ENCODE measurements around the gene CTIF.

Gene CTIF

GRCh38 chr18:48782381-48782861 lies 243.6 kb downstream of the CTIF start:
- DNase-seq: peak in 22 of 56 donors; percentile 11 to 66 (median 35)

DNA sequence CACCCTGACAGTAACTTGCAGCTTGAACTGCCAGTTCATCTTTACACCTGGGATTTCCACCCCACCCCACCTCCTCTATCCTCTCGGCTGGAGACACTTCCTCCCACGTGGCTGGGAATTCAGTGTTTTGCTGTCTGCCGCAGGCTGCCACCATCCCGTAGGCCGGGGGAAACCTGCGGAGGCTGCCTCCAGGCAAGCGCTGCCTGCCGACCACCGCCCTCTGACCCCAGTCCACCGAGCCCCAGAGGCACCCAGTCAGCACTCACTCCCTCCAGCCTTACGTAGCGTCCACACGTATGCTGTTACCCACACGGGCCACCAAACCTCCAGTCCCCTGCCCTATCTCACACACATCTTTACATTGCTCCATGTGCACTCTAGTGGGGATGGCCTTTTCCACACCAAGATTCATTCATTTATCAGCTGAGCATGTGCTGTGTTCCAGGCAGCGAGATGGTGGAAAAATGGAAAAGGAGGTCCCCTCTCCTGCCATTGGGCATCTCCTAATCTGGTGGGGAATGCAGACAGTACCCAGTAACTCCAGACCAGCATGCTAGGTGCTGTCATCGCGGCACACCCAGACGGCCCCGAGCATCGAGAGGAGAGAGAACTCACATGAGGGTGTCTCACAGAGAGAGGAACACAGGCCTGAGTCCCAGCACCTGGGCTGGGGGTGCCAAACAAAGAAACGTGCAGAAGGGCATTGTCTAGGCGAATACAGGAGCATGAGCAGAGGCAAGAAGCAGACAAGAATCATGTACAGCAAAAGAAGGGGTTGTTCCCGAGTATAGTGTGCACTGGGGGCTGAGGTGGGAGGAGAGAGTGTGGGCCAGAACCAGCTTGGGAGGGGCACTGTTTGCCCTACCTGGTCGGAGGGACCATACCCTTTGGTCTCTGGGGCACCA lies 245.0 kb downstream of the CTIF start:
- DNase-seq: peak in 1 of 56 donors; percentile 22

GRCh38 chr18:48784656-48785055 lies 245.8 kb downstream of the CTIF start:
- DNase-seq: no peak

GRCh38 chr18:48785091-48785614 lies 246.3 kb downstream of the CTIF start:
- DNase-seq: peak in 3 of 56 donors; percentile 22 to 48 (median 29)

DNA sequence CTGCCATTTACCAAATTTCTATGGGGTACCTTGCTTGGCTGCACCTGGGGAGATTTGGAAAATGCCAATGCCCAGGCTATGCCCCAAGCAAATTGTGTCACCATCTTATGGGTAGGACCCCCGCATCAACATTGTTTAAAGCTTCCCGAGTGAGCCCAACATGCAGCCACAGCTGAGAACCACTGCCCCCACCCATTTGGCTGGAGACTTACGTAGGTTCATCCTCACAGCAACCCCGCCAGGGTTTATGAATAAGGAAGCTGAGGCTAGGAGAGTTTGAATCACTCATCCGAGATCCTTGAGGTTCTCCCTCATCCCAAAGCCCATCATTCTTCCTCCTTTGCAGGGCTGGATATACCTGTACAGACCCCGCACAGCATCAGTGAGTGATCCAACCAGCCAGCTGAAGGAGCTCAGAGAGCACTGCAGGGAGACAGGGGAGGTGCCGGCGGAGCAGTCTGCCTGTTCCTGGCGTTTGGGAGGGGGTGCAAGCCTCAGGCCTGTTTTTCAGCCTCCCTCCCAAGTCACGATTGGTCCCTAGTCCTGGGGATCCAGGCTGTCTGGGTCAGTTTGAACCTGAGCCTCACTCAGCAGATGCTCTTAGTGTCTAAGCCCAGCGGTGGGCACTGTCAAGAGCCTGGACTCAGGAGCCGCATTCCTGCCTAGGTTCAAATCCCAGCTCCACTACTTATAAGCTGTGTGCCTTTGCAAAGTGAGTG lies 247.1 kb downstream of the CTIF start:
- DNase-seq: no peak

- peak in 5 of 56 donors; percentile 24 to 45 (median 38) for DNase-seq
Measured at GRCh38 chr18:48786455-48787202, 247.8 kb downstream of the CTIF start.

GRCh38 chr18:48787203-48788151 lies 248.6 kb downstream of the CTIF start:
- DNase-seq: peak in 8 of 56 donors; percentile 13 to 58 (median 40)

- no peak for DNase-seq
Measured at GRCh38 chr18:48788373-48788772, 249.5 kb downstream of the CTIF start.

- DNase-seq: no peak
Measured at GRCh38 chr18:48789259-48789812, 250.5 kb downstream of the CTIF start.

DNA sequence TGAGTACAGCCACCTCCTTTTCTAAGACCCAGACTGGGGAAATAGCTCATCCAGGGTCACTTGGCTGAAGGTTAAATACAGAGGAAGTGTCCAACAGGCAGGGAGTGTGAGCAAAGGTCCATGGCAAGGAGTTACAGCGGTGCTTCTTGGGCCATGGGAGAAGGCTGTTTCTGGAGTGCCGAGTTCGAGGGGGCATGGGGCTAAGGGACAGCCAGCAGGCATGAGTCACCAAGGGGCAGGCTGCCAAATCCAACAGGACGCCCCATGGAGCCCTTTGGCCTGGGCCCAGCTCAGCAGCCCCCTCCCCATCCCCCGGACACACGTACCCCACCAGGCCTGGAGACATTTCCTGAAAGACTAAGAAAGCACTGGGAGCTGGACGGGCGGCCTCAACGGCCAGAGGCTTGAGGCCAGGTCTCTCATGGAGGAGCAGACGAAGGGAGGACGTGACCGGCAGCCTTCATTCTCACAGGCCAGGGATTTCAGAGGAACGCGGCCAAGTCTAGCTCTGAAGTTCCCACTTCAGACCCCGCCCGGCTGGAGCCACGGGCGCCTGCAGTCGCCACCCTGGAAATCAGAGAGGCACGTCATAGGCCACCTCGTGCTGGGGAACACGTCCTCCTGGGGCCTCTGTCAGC lies 251.5 kb downstream of the CTIF start:
- peak in 5 of 56 donors; percentile 31 to 55 (median 51) for DNase-seq

DNA sequence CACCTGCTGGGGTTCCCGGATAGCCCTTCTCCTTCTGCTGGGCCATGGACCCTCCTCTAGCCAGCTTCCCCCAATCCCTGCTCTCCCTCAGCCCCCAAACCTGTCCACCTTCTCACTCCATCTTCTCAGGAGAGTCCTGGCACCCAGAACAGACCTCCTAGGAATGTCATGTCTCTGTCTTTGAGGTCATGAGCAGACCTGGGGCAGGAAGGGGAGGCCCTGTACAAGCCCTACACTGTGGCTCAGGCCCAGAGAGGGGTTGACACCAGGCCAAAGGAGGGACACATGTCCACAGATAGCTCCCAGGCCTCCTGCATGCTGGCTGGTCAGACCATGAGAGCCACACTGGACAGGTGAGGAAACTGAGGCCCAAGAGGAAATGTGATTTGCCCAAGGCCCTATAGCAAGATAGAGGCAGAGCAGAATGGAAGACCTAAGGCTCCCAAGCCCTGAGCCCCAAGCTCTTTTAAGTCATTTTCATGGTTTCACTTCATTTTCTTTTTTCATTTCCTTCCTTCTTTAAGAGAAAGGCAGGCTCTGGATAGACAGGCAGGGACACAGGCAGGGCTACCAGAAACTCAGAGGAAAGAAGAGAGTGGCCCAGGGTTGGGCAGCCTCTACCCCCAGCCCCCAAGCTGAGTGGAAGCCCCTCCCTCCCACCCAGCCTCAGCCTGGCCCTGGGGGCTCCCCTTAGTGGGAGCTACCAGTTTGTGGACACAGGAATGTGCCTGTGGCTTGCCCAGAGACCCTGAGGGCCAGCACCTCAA lies 252.2 kb downstream of the CTIF start:
- DNase-seq: no peak

DNA sequence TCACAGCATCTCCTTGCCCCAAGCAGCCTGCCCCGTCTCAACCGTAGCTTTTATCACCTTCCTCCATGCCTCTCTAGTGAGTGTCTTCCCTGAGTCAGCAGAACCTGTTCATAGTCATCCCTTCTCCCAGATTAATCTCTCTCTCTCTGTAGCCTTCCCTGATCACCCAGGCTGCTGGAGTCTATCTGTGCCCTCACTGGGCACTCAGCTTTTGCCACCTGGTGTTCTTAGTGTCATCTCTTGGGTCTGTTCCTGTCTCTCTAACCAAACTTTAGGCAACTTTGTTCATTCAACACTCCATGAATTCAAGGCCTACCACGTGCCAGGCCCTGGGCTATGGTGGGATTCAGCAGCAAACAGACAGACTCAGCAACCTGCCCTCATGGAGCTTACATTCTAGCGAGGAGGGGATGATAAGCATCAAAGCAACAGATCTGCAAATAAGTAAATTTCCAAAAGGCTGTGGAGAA lies 252.8 kb downstream of the CTIF start:
- DNase-seq: no peak

DNA sequence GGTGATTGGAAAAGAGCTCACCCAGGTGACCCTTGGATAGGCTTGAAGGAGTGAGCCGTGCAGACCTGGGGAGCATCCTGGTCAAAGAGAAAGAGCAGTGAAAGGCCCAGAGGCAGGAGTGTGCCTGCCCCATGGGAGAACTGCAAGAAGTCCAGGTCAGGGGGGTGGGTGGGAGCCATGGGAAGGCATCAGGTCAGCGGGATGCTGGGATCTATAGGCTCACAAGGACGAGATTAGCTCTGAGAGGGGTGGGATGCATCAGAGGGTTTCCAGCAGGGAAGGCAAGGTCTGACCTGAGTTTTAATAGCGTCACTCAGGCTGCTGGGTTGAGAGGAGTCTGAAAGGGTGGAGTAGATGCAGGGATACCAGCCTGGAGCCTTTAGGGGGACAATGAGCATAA lies 253.3 kb downstream of the CTIF start:
- DNase-seq: no peak

DNA sequence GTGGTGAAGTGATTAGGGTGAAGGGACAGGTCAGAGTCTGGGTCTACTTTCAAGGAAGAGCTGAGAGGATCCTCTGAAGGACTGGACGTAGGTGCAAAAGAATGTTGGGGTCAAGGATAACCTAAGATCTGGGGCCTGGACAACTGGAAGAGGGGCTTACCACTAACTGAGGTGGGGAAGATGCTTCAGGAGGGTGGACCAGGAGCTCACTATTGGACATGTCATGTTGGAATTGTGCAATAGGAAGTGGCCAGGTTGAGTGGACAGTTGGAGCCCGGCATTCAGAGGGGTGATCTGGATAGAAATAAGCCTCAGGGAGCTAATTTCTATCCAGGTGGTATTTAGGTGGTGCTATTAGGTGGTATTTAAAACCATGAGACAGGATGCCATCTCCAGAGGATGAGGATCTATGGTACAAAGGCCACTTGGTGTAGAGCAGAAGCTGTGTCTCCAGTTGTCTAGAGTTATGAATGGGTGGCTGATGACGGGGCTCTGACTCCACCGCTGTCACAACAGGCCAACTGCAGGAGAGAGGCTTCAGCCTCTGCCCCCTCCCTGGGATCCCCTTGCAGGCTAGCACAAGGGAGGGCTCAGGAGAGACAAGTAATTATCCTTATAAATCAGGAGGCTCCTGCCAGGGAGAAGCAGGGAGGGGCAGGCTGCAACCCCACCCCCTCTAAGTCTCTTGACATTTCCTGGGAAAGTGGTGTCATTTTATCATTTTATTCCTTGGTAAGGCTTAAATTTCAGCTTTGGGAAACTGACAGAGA lies 254.0 kb downstream of the CTIF start:
- no peak for DNase-seq

DNA sequence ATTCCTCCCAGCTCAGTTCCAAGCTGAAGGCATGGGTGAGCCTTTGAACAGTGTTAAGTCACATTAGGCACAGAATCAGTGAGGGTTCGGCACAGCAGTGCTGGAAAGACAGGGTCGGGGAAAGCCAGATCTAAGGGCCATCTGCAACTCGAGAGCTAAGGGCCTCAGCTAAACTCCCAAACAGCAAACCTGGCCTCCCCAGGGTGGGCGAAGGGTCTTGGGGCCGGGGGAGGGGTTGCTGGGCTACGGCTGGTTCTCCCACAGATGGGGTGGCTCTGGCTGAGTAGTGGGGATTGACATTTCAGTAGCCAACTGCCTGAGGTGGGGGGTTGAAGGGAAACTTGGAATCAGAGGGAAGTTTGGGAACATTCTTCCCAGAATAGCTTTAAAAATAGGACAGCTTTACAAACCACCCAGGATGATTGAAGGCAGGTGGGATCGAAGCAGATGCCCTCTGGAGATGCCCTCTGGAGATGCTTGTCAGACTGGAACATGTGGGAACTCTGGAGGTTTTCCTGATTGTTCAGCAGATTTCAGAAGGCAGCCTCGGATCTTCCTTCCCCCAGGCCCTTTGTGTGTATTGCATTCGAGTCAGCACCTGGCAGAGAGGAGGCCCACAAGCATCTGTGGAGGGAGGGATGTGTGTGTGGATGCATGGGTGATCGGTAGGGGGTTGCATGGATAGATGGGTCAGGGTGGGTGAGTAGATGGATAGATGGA lies 255.6 kb downstream of the CTIF start:
- no peak for DNase-seq

DNA sequence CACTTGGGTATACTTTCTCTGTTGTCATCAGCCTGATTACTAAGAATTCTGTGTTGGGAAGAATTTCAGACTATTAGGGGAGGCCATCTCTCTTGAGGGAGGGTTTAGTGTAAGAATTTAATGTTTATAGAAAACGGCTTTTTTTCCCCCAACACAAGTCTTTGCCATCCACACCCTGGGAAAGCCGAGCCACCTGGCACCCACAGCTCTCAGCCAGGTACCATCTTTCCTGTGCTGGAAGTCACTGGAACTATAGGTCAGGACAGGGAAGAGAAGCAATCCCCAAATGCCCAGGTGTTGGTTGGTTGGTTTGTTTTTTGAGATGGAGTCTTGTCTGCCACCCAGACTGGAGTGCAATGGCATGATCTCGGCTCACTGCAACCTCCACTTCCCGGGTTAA lies 256.9 kb downstream of the CTIF start:
- no peak for DNase-seq
